Activated CD4-positive, alpha-beta T cell treated with anti-CD3 and anti-CD28 coated beads for 24 hours (primary cell): ENCODE measurements around the gene PLA2G4E.

Experiments used
- DNase-seq, 2 donors: peaks; one replicate each; pipeline ENCODE4 v3.0.0-alpha.2; 2020; ENCODE audit warnings: low read depth in 2 of 2

The PLA2G4E gene

GRCh38 chr15:42020713-42021273 is at the start of gene PLA2G4E:
TSS of gene PLA2G4E (minus strand) at chr15:42021042. CDS start at chr15:42021030, 12 bp downstream.
- DNase-seq: no peak

- no peak for DNase-seq
Measured at GRCh38 chr15:42070279-42070975, 49.6 kb upstream of the PLA2G4E start.

GRCh38 chr15:42069496-42070278 is 48.8 kb upstream of the PLA2G4E start:
- DNase-seq: no peak

GRCh38 chr15:42069025-42069424 is 48.2 kb upstream of the PLA2G4E start:
- no peak for DNase-seq

- no peak for DNase-seq
Measured at GRCh38 chr15:42068601-42069000, 47.8 kb upstream of the PLA2G4E start.

GRCh38 chr15:42066764-42067415 is 46.0 kb upstream of the PLA2G4E start:
- no peak for DNase-seq

GRCh38 chr15:42065468-42065867 is 44.6 kb upstream of the PLA2G4E start:
- DNase-seq: no peak

- no peak for DNase-seq
Measured at GRCh38 chr15:42065033-42065432, 44.2 kb upstream of the PLA2G4E start.

- DNase-seq: no peak
Measured at GRCh38 chr15:42064271-42064670, 43.4 kb upstream of the PLA2G4E start.

GRCh38 chr15:42063122-42063848 is 42.4 kb upstream of the PLA2G4E start:
- DNase-seq: no peak

- DNase-seq: no peak
Measured at GRCh38 chr15:42062284-42062806, 41.5 kb upstream of the PLA2G4E start.

- DNase-seq: no peak
Measured at GRCh38 chr15:42060797-42061196, 40.0 kb upstream of the PLA2G4E start.

- DNase-seq: no peak
Measured at GRCh38 chr15:42060477-42060763, 39.6 kb upstream of the PLA2G4E start.

- peak; percentile 63 to 67 for DNase-seq
Measured at GRCh38 chr15:42059661-42060476, 39.0 kb upstream of the PLA2G4E start.

GRCh38 chr15:42058791-42059190 is 37.9 kb upstream of the PLA2G4E start:
- DNase-seq: no peak

GRCh38 chr15:42057799-42058646 is 37.2 kb upstream of the PLA2G4E start:
- no peak for DNase-seq

- DNase-seq: peak in 1 of 2 donors; percentile 29
Measured at GRCh38 chr15:42056934-42057798, 36.3 kb upstream of the PLA2G4E start.

- no peak for DNase-seq
Measured at GRCh38 chr15:42053914-42054313, 33.1 kb upstream of the PLA2G4E start.

- no peak for DNase-seq
Measured at GRCh38 chr15:42053010-42053409, 32.2 kb upstream of the PLA2G4E start.
